NCI-H2227 (cell line): ENCODE data around the gene SPINK9.

Source experiments
- DNase-seq: peaks from one replicate; lab custom pipeline; 2025; ENCODE audit not compliant: unreplicated experiment; lab: John Stamatoyannopoulos, UW

The SPINK9 gene

GRCh38 chr5:148364343-148364742 lies 29.0 kb downstream of the SPINK9 start:
- no peak for DNase-seq

GRCh38 chr5:148368299-148368698 lies 32.9 kb downstream of the SPINK9 start:
- DNase-seq = no peak

- DNase-seq = no peak
Measured at GRCh38 chr5:148372166-148372725, 36.9 kb downstream of the SPINK9 start.

- DNase-seq = no peak
Measured at GRCh38 chr5:148372893-148373292, 37.5 kb downstream of the SPINK9 start.

- DNase-seq = peak; percentile 63
Measured at GRCh38 chr5:148374690-148375360, 39.5 kb downstream of the SPINK9 start.

GRCh38 chr5:148376198-148376597 lies 40.8 kb downstream of the SPINK9 start:
- no peak for DNase-seq

- no peak for DNase-seq
Measured at GRCh38 chr5:148378670-148379069, 43.3 kb downstream of the SPINK9 start.

GRCh38 chr5:148379340-148379739 lies 44.0 kb downstream of the SPINK9 start:
- DNase-seq = no peak

GRCh38 chr5:148381906-148382305 lies 46.5 kb downstream of the SPINK9 start:
- DNase-seq = no peak

- no peak for DNase-seq
Measured at GRCh38 chr5:148382961-148383360, 47.6 kb downstream of the SPINK9 start.

GRCh38 chr5:148383564-148384379 lies 48.4 kb downstream of the SPINK9 start, which contains the start of gene FBXO38:
Gene FBXO38 (plus strand): TSS chr5:148383958. CDS start chr5:148394777, 10,819 bp downstream.
- peak; percentile 96 for DNase-seq

- no peak for DNase-seq
Measured at GRCh38 chr5:148384380-148384737, 49.0 kb downstream of the SPINK9 start.

GRCh38 chr5:148385094-148385493 lies 49.7 kb downstream of the SPINK9 start:
- no peak for DNase-seq

GRCh38 chr5:148386041-148386440 lies 50.7 kb downstream of the SPINK9 start:
- DNase-seq = no peak

- no peak for DNase-seq
Measured at GRCh38 chr5:148387325-148387724, 52.0 kb downstream of the SPINK9 start.

- no peak for DNase-seq
Measured at GRCh38 chr5:148388696-148389095, 53.3 kb downstream of the SPINK9 start.
